Jurkat, Clone E6-1 (cell line): ENCODE data around the gene CDKAL1.
"Not testable (repeated sequence)": the region's sequence is repeated elsewhere in the genome, so short reads cannot be mapped to it uniquely, and the experiment has no call there.

ENCODE experiments used
- DNase-seq: peaks from one replicate; pipeline ENCODE4 v3.0.0-alpha.2; 2011; ENCODE audit warnings: low read depth, low spot score
- H3K4me3 ChIP-seq: 2 replicates; pipeline ENCODE4 v1.5.1; 2011; ENCODE audit warnings: mild to moderate bottlenecking, low read length, control low read depth, moderate library complexity

The CDKAL1 gene

GRCh38 chr6:21084656-21085055 is 550.4 kb downstream of the CDKAL1 start:
- H3K4me3 ChIP-seq, result no peak overlapping the region
- DNase-seq, result no peak

- no peak for DNase-seq
- no peak overlapping the region for H3K4me3 ChIP-seq
Measured at GRCh38 chr6:21085211-21085610, 551.0 kb downstream of the CDKAL1 start.

- H3K4me3 ChIP-seq, result no peak overlapping the region
- DNase-seq, result no peak
Measured at GRCh38 chr6:21085643-21086042, 551.4 kb downstream of the CDKAL1 start.

- no peak overlapping the region for H3K4me3 ChIP-seq
- DNase-seq, result no peak
Measured at GRCh38 chr6:21087188-21087587, 552.9 kb downstream of the CDKAL1 start.

GRCh38 chr6:21091411-21091810 is 557.2 kb downstream of the CDKAL1 start:
- no peak for DNase-seq
- H3K4me3 ChIP-seq, result no peak overlapping the region

GRCh38 chr6:21092231-21092772 is 558.0 kb downstream of the CDKAL1 start:
- DNase-seq, H3K4me3 ChIP-seq: not testable (repeated sequence)

GRCh38 chr6:21095462-21095861 is 561.2 kb downstream of the CDKAL1 start:
- no peak for DNase-seq
- H3K4me3 ChIP-seq, result no peak overlapping the region

- no peak for DNase-seq
Measured at GRCh38 chr6:21098134-21098533, 563.9 kb downstream of the CDKAL1 start.

GRCh38 chr6:21098744-21099143 is 564.5 kb downstream of the CDKAL1 start:
- no peak for DNase-seq
- no peak overlapping the region for H3K4me3 ChIP-seq

More at GRCh38 chr6:21098134-21098533, 563.9 kb downstream of the CDKAL1 start:
- H3K4me3 ChIP-seq, result no peak overlapping the region

GRCh38 chr6:21099338-21100314 is 565.4 kb downstream of the CDKAL1 start:
- H3K4me3 ChIP-seq, result no peak overlapping the region
- DNase-seq, result peak; percentile 46

- no peak overlapping the region for H3K4me3 ChIP-seq
- DNase-seq, result no peak
Measured at GRCh38 chr6:21100991-21101390, 566.7 kb downstream of the CDKAL1 start.

- no peak for DNase-seq
- no peak overlapping the region for H3K4me3 ChIP-seq
Measured at GRCh38 chr6:21101694-21102093, 567.4 kb downstream of the CDKAL1 start.

GRCh38 chr6:21102201-21102600 is 567.9 kb downstream of the CDKAL1 start:
- DNase-seq, result peak; percentile 22

GRCh38 chr6:21102624-21103023 is 568.4 kb downstream of the CDKAL1 start:
- no peak for DNase-seq
- no peak overlapping the region for H3K4me3 ChIP-seq

More at GRCh38 chr6:21102201-21102600, 567.9 kb downstream of the CDKAL1 start:
- H3K4me3 ChIP-seq, result no peak overlapping the region

- H3K4me3 ChIP-seq, result no peak overlapping the region
- DNase-seq, result no peak
Measured at GRCh38 chr6:21103626-21104224, 569.5 kb downstream of the CDKAL1 start.

GRCh38 chr6:21104288-21104687 is 570.0 kb downstream of the CDKAL1 start:
- DNase-seq, result no peak
- no peak overlapping the region for H3K4me3 ChIP-seq

GRCh38 chr6:21107796-21108195 is 573.5 kb downstream of the CDKAL1 start:
- no peak overlapping the region for H3K4me3 ChIP-seq
- no peak for DNase-seq

GRCh38 chr6:21109391-21110178 is 575.3 kb downstream of the CDKAL1 start:
- no peak overlapping the region for H3K4me3 ChIP-seq
- no peak for DNase-seq

GRCh38 chr6:21110684-21111083 is 576.4 kb downstream of the CDKAL1 start:
- no peak overlapping the region for H3K4me3 ChIP-seq
- no peak for DNase-seq
